Measurements from ENCODE around the gene GALNT7.

The GALNT7 gene

GRCh38 chr4:173240696-173241095 lies 72.1 kb downstream of the GALNT7 start:
- DNase-seq: no peak

GRCh38 chr4:173242466-173243250 lies 74.0 kb downstream of the GALNT7 start:
- DNase-seq: no peak

GRCh38 chr4:173243321-173243720 lies 74.7 kb downstream of the GALNT7 start:
- DNase-seq: peak; percentile 63

- DNase-seq: no peak
These were observed 75.5 kb downstream of the GALNT7 start for GRCh38 chr4:173243917-173244658.

- no peak for DNase-seq
These were observed 77.3 kb downstream of the GALNT7 start for GRCh38 chr4:173245952-173246351.

- no peak for DNase-seq
These were observed 78.1 kb downstream of the GALNT7 start for GRCh38 chr4:173246719-173247118.

- no peak for DNase-seq
These were observed 78.7 kb downstream of the GALNT7 start for GRCh38 chr4:173247321-173247720.

GRCh38 chr4:173248690-173249089 lies 80.1 kb downstream of the GALNT7 start:
- no peak for DNase-seq

GRCh38 chr4:173252024-173252935 lies 83.7 kb downstream of the GALNT7 start:
- DNase-seq: peak; percentile 99

GRCh38 chr4:173253561-173253960 lies 85.0 kb downstream of the GALNT7 start:
- no peak for DNase-seq

- DNase-seq: no peak
These were observed 86.0 kb downstream of the GALNT7 start for GRCh38 chr4:173254646-173255045.

GRCh38 chr4:173256825-173257224 lies 88.2 kb downstream of the GALNT7 start:
- no peak for DNase-seq

- DNase-seq: peak; percentile 58
These were observed 89.4 kb downstream of the GALNT7 start for GRCh38 chr4:173257732-173258717.

GRCh38 chr4:173258866-173259265 lies 90.3 kb downstream of the GALNT7 start:
- no peak for DNase-seq

- no peak for DNase-seq
These were observed 90.7 kb downstream of the GALNT7 start for GRCh38 chr4:173259310-173259709.

GRCh38 chr4:173261052-173261451 lies 92.4 kb downstream of the GALNT7 start:
- no peak for DNase-seq

GRCh38 chr4:173262375-173262774 lies 93.8 kb downstream of the GALNT7 start:
- no peak for DNase-seq

- no peak for DNase-seq
These were observed 95.6 kb downstream of the GALNT7 start for GRCh38 chr4:173264245-173264644.

GRCh38 chr4:173264684-173265185 lies 96.1 kb downstream of the GALNT7 start:
- peak; percentile 55 for DNase-seq

GRCh38 chr4:173265751-173266150 lies 97.1 kb downstream of the GALNT7 start:
- no peak for DNase-seq

- no peak for DNase-seq
These were observed 99.1 kb downstream of the GALNT7 start for GRCh38 chr4:173267711-173268110.

GRCh38 chr4:173269280-173269679 lies 100.7 kb downstream of the GALNT7 start:
- DNase-seq: no peak

Measured in fibroblast of skin of right biceps (primary cell).